Adrenal gland (tissue), 19 donors: ENCODE data around the gene MSTO1. TPM values are rescaled to one million over a fixed set of nuclear protein-coding genes. Genes with fewer than 3 reads are reported as not detected.
"Not testable (repeated sequence)": the region's sequence is repeated elsewhere in the genome, so short reads cannot be mapped to it uniquely, and the experiment has no call there.

Source experiments
- DNase-seq, 7 donors: peaks; one replicate each; pipeline ENCODE4 v3.0.0-alpha.2; 2019 to 2020
- H3K27ac ChIP-seq, 5 donors: fragments of 200-600 bp; sonication (generic) in 4 of 5; 1 replicate in 3 of 5; 2 replicates in 2 of 5; pipeline versions ENCODE4 v1.5.1 to v1.8.0; 2016 to 2020; ENCODE audit warnings: mild to moderate bottlenecking in 1 of 5
- H3K27me3 ChIP-seq: fragments of 200-600 bp; 2 replicates; pipeline ENCODE4 v1.8.0; 2021
- H3K36me3 ChIP-seq, 2 donors: fragments of 200-600 bp; replicated peaks in 1 of 2; 1 replicate in 1 of 2; 2 replicates in 1 of 2; pipeline versions ENCODE4 v1.5.1 to v1.8.0; 2018 to 2022
- H3K4me1 ChIP-seq, 2 donors: fragments of 200-600 bp; replicated peaks in 1 of 2; 1 replicate in 1 of 2; 2 replicates in 1 of 2; pipeline versions ENCODE4 v1.5.1 to v1.8.0; 2018 to 2021
- H3K4me3 ChIP-seq, 4 donors: fragments of 200-600 bp; sonication (generic) in 3 of 4; one replicate each; pipeline ENCODE4 v1.5.1; 2016 to 2018
- H3K9me3 ChIP-seq, 3 donors: fragments of 200-600 bp; sonication (generic) in 1 of 3; replicated peaks in 1 of 3; 1 replicate in 2 of 3; 2 replicates in 1 of 3; pipeline versions ENCODE4 v1.5.1 to v1.8.0; 2016 to 2021
- POLR2A ChIP-seq, 2 donors: fragments of 450-650 bp; IDR thresholded peaks; one replicate each; pipeline ENCODE4 v1.6.1; 2017; ENCODE audit warnings: antibody characterized with exemption in 2 of 2, mild to moderate bottlenecking in 2 of 2, moderate library complexity in 1 of 2
- WGBS, 4 donors: extraction: QIAGEN DNeasy Blood & Tissue Kit in 2 of 4; methylation state at CpG; one replicate each; pipeline versions ENCODE4 v1.1.5 to v1.1.7; 2013 to 2017; 5-methylcytosine and 5-hydroxymethylcytosine counted together
- intact Hi-C, 2 donors: fragments of 100-400 bp; cut with DNase I; formaldehyde crosslinking; loops; one replicate each; pipeline versions ENCODE4 v1.14.1 to v1.15.0; 2022 to 2023
- long read RNA-seq, 10 donors: library from polyadenylated mRNA in 3 of 10; unstranded in 2 of 10; stranded (forward) in 1 of 10; transcript quantifications; one replicate each; pipeline ENCODE4 v2.0.0 and lab custom pipeline, GENCODE V29; 2021 to 2026
- polyA plus RNA-seq, 3 donors: library from polyadenylated mRNA; stranded (reverse); fragments of 200-250 nt in 2 of 3; fragments of 350-450 nt in 1 of 3; fragmentation: Illumina TruSeq in 1 of 3; extraction: RNeasy Lipid Tissue Mini Kit (QIAGEN cat#74804) in 1 of 3; gene quantifications; one replicate each; pipeline ENCODE4 v1.2.3, GENCODE V29; 2013 to 2014
- total RNA-seq, 9 donors: library from RNA; depleted of rRNA in 4 of 9; stranded (reverse); fragments of >200 nt in 4 of 9; fragments of 120-200 nt in 1 of 9; fragmentation: NEBNext Ultra II Directional in 1 of 9; extraction: Animal tissue kit (Norgen Biotek cat#: 25700) in 1 of 9; gene quantifications; one replicate each; pipeline versions ENCODE4 v1.1.0 to v1.2.4, GENCODE V29; 2013 to 2023
- TF ChIP-seq, protein P1 (sequence below), 6 experiments: fragments of 450-650 bp in 4 of 6; fragments of 200-600 bp in 2 of 6; sonication (generic) in 1 of 6; IDR thresholded peaks; 1 replicate in 5 of 6; 2 replicates in 1 of 6; pipeline versions ENCODE4 v1.5.1 to v1.8.0; 2016 to 2021; ENCODE audit warnings: antibody characterized with exemption in 6 of 6, mild to moderate bottlenecking in 2 of 6, moderate library complexity in 1 of 6
- donor health status: healthy with polysubstance abuse.
- donor health status: Bipolar disorder and iron deficiency.
- donor health status: DM: yes; HTN: yes; CAD: no.
- donor health status: DM: no; HTN: no; CAD: no.
- donor health status: DM: no; HTN: no; CAD: no.
- donor health status: DM: yes; HTN: yes; CAD: no.

The MSTO1 gene
- 10 to 100 TPM in 6 of 9 donors, 1 to 10 TPM in 3; 1.1 to 50.5 (median 24.2) TPM for total RNA-seq
- polyA plus RNA-seq: 10 to 100 TPM; 40.1 to 54.3 (median 44.0) TPM
- long read RNA-seq, donor 1, partial matches to known transcripts: 0 of 5 reads
- long read RNA-seq, donor 1, other reads (novel, unspliced or antisense): 0 of 5 reads
- long read RNA-seq, donor 2, partial matches to known transcripts: 0 of 2 reads
- long read RNA-seq, donor 2, other reads (novel, unspliced or antisense): 0 of 2 reads
- long read RNA-seq, donor 3: 0 reads
- long read RNA-seq, donor 4, partial matches to known transcripts: 0 of 4 reads
- long read RNA-seq, donor 4, other reads (novel, unspliced or antisense): 2 of 4 reads
- long read RNA-seq, donor 5, transcript MSTO1-201 (14 exons, 2,431 nt): major isoform, 10 of 31 reads
- long read RNA-seq, donor 5, partial matches to known transcripts: 0 of 31 reads
- long read RNA-seq, donor 5, other reads (novel, unspliced or antisense): 21 of 31 reads
- long read RNA-seq, donor 6, partial matches to known transcripts: 0 of 5 reads
- long read RNA-seq, donor 6, other reads (novel, unspliced or antisense): 4 of 5 reads
- long read RNA-seq, donor 7, partial matches to known transcripts: 0 of 1 reads
- long read RNA-seq, donor 7, other reads (novel, unspliced or antisense): 0 of 1 reads
- long read RNA-seq, donor 8: 0 reads
- long read RNA-seq, donor 9: 0 reads
- long read RNA-seq, donor 10, partial matches to known transcripts: 0 of 1 reads
- long read RNA-seq, donor 10, other reads (novel, unspliced or antisense): 0 of 1 reads

DNA sequence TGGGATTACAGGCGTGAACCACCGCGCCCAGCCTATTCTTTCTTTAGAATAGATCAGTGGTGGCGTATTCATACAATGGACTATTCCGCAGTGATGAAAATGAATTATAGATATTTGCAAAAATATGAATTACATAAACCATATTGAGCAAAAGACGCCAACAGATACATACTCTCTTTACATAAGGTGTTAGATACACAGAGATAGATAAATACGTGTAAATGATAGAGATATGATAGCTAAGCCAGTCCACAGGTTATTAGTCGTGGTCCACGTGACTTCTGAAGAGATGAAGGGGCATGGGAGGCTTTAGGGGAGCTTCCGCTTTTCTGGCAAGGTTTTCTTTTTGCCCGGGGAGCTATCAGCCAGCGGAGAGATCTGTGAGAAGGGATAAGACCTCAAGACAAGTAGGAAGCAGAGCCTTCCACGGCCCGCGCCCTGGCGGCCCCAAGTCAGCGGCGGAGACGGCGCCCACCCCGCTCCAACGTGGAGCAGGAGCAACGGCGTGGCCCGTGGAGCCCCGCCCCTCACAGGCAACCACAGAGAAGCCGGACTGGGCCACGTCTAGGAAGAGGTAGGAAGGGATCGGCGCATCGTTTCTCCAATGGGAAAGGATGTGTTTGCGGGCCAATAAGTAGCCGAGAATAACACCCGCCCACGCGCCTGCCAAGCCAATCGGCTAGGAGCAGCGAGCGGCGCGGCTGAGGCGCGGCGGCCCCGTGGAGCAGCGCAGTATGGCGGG is at the start of gene MSTO1:
MSTO1 (plus strand) TSS at position 704 of the 742 bp plus-strand sequence; CDS start at position 735, 31 bp downstream.
- peaks cover 0 to 5% of the 10 kb centered on the region in 2 donors for H3K4me1 ChIP-seq
- H3K4me3 ChIP-seq: peak within 1 kb of the TSS in 3 of 4 donors; percentile 54 to 77 (median 66)
- peak; percentile 94 to 99 (median 98) for DNase-seq
- H3K36me3 ChIP-seq: peaks cover 0 to 13% of the 10 kb centered on the region in 2 donors
- peak within 1 kb of the TSS in 2 of 5 donors; percentile 50 to 63 for H3K27ac ChIP-seq
- intact Hi-C loops: no loop called here
- TF ChIP-seq POLR2A (IDR thresholded peaks at IDR 0.05): peak; percentile 4 to 34
- TF ChIP-seq, protein P1, sequence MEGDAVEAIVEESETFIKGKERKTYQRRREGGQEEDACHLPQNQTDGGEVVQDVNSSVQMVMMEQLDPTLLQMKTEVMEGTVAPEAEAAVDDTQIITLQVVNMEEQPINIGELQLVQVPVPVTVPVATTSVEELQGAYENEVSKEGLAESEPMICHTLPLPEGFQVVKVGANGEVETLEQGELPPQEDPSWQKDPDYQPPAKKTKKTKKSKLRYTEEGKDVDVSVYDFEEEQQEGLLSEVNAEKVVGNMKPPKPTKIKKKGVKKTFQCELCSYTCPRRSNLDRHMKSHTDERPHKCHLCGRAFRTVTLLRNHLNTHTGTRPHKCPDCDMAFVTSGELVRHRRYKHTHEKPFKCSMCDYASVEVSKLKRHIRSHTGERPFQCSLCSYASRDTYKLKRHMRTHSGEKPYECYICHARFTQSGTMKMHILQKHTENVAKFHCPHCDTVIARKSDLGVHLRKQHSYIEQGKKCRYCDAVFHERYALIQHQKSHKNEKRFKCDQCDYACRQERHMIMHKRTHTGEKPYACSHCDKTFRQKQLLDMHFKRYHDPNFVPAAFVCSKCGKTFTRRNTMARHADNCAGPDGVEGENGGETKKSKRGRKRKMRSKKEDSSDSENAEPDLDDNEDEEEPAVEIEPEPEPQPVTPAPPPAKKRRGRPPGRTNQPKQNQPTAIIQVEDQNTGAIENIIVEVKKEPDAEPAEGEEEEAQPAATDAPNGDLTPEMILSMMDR (IDR thresholded peaks at IDR 0.05): no peak
- H3K27me3 ChIP-seq: no peaks in the 10 kb centered on the region
- H3K9me3 ChIP-seq: no peaks in the 10 kb centered on the region
- 7 to 15% (median 10%) methylated on average over 25 to 43 of the region's 47 CpGs for WGBS, 4 donors

DNA sequence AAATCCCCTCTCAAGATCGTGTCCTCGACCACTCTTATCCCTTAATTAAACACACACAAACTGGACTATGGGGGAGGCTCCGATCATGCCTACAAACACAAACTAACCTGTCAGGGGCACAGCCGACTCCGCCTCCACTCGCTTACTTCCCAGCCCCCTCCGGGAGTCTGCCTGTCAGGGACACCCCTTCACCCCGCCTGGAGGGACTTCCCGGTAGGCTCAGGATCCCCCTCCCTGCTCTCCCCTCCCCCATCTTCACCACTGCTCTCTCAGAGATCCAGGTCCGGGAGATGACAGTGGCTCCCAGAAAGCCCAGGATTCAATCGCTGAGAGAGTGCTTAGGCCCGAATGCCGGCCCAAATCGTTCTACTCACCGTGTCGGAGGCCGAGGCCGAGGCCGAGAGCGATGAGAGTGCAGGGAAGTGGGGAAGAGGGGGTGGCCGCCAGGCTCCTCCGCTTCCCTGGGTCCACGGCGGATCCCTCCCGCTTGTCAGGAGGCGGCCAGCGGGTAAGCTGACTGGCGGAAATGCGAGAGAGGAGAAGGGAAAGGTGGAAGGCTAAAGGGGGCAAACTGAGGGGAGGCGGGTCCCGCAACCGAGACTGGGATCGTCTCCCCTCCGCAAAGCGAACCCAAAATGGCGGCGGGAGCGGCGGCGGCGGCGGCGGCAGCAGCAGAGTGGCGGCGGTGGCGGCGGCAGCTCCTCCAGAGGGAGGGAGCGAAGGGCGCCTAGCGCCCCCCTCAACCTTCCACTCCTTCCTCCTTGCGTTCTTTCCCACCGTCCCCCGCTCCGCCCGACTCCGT is 48.0 kb upstream of the MSTO1 start:
- DNase-seq: peak; percentile 41 to 61 (median 53)
- H3K27ac ChIP-seq: peak overlapping the region; percentile 73 to 100 (median 97)
- intact Hi-C loops, H3K9me3 ChIP-seq, H3K27me3 ChIP-seq, H3K36me3 ChIP-seq: not testable (repeated sequence)
- peaks cover 20 to 36% of the 10 kb centered on the region in 2 donors for H3K4me1 ChIP-seq
- H3K4me3 ChIP-seq: peak overlapping the region; percentile 51 to 96 (median 84)
- TF ChIP-seq POLR2A (IDR thresholded peaks at IDR 0.05): peak; percentile 22 to 42
- 0 to 1% (median 1%) methylated on average over 32 to 41 of the region's 56 CpGs for WGBS, 4 donors

DNA sequence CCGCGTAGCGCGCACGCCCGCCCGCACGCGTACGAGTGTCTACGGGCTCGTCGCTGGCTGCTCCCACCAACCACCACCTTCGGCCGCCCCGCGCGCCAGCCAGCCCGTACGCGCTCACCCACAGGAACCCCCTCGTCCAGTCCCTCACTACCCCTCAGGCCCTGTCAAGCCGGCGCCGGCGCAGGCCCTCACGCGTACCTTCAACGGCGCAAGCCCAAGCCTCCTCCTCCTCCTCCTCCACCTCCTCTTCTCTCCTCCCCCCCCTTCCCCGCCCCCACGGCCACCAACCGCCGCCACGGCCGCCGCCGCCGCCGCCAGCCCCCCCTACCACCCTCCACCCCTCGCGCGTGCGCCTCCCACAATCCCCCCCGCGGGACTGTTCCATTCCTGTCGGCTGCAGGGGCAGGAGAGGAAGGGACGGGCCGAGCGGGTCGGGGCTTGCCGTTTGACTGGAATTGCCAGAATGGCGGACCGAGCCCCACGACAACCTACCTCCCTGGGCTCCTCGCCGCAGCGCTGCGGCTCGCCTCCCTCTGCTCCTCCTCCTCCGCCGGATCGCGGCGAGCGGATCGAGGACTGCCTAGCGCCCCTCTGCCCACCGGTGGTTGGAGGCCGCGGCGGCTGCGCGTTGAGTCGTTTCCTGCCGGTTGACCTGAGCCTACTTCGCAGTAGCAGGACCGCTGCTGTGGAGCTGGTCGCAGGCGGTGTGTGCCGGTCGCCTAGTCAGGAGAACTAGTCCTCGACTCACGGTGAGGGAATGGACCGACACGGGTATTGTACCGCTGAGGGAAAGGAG is 47.2 kb upstream of the MSTO1 start, which contains the start of gene ASH1L:
ASH1L (minus strand) TSS at position 223 of the 796 bp plus-strand sequence. CDS start 41,284 bp downstream, outside the sequence.
- Histone ChIP-seq H3K36me3 (no peaks in the 10 kb centered on the region), H3K27ac (peak within 1 kb of the TSS; percentile 73 to 100 (median 97)), H3K27me3 (no peaks in the 10 kb centered on the region), H3K4me3 (peak within 1 kb of the TSS; percentile 57 to 100 (median 90)), H3K9me3 (no peaks in the 10 kb centered on the region), H3K4me1 (peaks cover 20 to 36% of the 10 kb centered on the region in 2 donors)
- intact Hi-C loops: no loop called here
- peak; percentile 92 to 96 (median 95) for DNase-seq
- WGBS, 4 donors: 1 to 2% (median 1%) methylated on average over 35 to 87 of the region's 87 CpGs
- peak; percentile 95 to 97 for TF ChIP-seq POLR2A (IDR thresholded peaks at IDR 0.05)
- TF ChIP-seq, protein P1 (IDR thresholded peaks at IDR 0.05): peak in 4 of 6 experiments; percentile 13 to 41 (median 24)

DNA sequence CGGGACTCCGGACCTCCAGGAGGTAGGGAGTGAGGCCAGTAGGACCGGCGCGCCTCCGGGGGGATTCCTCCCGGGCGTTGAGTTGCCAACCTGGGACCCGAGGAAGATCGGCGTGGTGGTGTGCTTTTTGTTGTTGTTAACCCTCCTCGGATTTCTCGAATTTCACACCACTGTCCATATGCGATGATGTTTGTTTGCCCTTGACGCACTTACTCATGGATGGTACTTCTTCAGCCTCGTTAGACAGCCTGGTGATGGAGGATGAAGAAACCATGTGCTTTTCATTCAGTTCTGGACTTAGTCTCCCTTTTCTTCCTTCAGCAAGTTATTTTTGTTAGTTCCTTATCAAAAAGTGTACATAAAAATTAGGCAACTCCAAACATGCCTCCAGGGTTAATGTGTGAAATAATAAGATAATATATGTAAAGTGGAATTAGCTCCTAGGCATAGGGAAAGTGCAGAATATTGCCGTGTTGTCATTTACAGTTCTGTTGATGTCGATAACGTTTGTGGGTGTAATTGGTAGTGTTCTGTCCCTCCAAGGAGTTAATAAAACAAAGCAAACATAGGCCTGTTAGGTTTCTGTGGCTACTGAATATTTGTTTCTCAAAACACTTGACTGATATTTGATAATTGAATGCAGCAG is 46.5 kb upstream of the MSTO1 start:
- intact Hi-C loops, H3K27me3 ChIP-seq, H3K9me3 ChIP-seq, H3K36me3 ChIP-seq, DNase-seq: not testable (repeated sequence)
- Histone ChIP-seq H3K27ac (peak overlapping the region in 4 of 5 donors; percentile 93 to 100 (median 98)), H3K4me3 (peak overlapping the region; percentile 57 to 100 (median 90)), H3K4me1 (peaks cover 17 to 33% of the 10 kb centered on the region in 2 donors)
- WGBS, 4 donors: 0 to 2% (median 0%) methylated on average over 16 to 19 of the region's 19 CpGs
